Measurements from ENCODE around the gene GPR63. TPM values are rescaled to one million over a fixed set of nuclear protein-coding genes. Genes with fewer than 3 reads are reported as not detected.

The GPR63 gene
- polyA plus RNA-seq, 1 experiment, result 1.6 TPM

- ChIA-PET CTCF (no interaction called here), POLR2A (no interaction called here)
- TF ChIP-seq, protein P1, sequence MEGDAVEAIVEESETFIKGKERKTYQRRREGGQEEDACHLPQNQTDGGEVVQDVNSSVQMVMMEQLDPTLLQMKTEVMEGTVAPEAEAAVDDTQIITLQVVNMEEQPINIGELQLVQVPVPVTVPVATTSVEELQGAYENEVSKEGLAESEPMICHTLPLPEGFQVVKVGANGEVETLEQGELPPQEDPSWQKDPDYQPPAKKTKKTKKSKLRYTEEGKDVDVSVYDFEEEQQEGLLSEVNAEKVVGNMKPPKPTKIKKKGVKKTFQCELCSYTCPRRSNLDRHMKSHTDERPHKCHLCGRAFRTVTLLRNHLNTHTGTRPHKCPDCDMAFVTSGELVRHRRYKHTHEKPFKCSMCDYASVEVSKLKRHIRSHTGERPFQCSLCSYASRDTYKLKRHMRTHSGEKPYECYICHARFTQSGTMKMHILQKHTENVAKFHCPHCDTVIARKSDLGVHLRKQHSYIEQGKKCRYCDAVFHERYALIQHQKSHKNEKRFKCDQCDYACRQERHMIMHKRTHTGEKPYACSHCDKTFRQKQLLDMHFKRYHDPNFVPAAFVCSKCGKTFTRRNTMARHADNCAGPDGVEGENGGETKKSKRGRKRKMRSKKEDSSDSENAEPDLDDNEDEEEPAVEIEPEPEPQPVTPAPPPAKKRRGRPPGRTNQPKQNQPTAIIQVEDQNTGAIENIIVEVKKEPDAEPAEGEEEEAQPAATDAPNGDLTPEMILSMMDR (IDR thresholded peaks at IDR 0.05; ENCODE audit: low read depth, low read length), result no peak
- Histone ChIP-seq H3K4me3 (ENCODE audit: low read depth, low read length) (no peak overlapping the region), H3K9me3 (ENCODE audit: control insufficient read depth, insufficient read depth, low read length) (no peaks in the 10 kb centered on the region), H3K27me3 (ENCODE audit: control insufficient read depth, insufficient read depth, low read length) (peaks cover 9% of the 10 kb centered on the region), H3K27ac (ENCODE audit: low read depth, low read length) (no peak overlapping the region)
- DNase-seq (ENCODE audit: low read depth, low spot score), result no peak
These were observed 7.3 kb upstream of the GPR63 start for GRCh38 chr6:96844530-96844929.

DNA sequence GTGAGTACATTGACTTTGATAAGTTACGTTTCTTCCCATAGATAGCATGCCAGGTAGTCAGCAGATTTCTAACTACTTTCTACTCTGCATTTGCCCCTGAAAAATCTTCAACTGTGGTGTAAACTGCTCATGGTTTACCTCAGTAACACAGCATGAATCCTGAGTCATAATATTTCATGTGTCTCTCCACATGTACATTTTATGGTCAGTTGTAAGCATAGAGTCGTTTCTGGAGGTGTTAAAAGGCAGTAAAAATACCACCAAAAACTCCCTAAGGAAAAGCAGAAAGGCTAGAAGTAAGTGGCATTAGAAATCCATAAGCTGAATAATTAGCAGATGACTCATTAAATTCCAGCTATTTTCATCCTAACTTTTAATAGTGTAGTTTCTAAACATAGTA is 4.1 kb upstream of the GPR63 start:
- Histone ChIP-seq H3K9me3 (ENCODE audit: control insufficient read depth, insufficient read depth, low read length) (peaks cover 2% of the 10 kb centered on the region; the same call in 1 of the 2 replicates), H3K27ac (ENCODE audit: low read depth, low read length) (no peak overlapping the region), H3K4me3 (ENCODE audit: low read depth, low read length) (no peak overlapping the region), H3K27me3 (ENCODE audit: control insufficient read depth, insufficient read depth, low read length) (peaks cover 9% of the 10 kb centered on the region)
- TF ChIP-seq, protein P1 (IDR thresholded peaks at IDR 0.05; ENCODE audit: low read depth, low read length), result no peak
- DNase-seq (ENCODE audit: low read depth, low spot score), result no peak
- POLR2A ChIA-PET, result no interaction called here
- CTCF ChIA-PET, result interaction anchor here (0.7 kb wide), 1 partner anchor 63 kb away, joined by 3 read pairs; no protein-coding TSS in a partner anchor

GRCh38 chr6:96836631-96837080 is 621 bp downstream of the GPR63 start:
- peaks cover 2% of the 10 kb centered on the region; the same call in 1 of the 2 replicates for H3K9me3 ChIP-seq (ENCODE audit: control insufficient read depth, insufficient read depth, low read length)
- no peak overlapping the region for H3K27ac ChIP-seq (ENCODE audit: low read depth, low read length)
- TF ChIP-seq, protein P1 (IDR thresholded peaks at IDR 0.05; ENCODE audit: low read depth, low read length), result no peak
- peaks cover 9% of the 10 kb centered on the region for H3K27me3 ChIP-seq (ENCODE audit: control insufficient read depth, insufficient read depth, low read length)
- ChIA-PET POLR2A (interaction anchor here (0.7 kb wide), 1 partner anchor 178 kb away, joined by 3 read pairs; no protein-coding TSS in a partner anchor), CTCF (interaction anchor here (0.6 to 4.0 kb wide), 6 partner anchors 57 to 302 kb away, joined by 3 to 22 read pairs (median 3); partner anchors contain the start of gene NDUFAF4)
- H3K4me3 ChIP-seq (ENCODE audit: low read depth, low read length), result peak overlapping the region; percentile 78
- DNase-seq (ENCODE audit: low read depth, low spot score), result no peak

DNA sequence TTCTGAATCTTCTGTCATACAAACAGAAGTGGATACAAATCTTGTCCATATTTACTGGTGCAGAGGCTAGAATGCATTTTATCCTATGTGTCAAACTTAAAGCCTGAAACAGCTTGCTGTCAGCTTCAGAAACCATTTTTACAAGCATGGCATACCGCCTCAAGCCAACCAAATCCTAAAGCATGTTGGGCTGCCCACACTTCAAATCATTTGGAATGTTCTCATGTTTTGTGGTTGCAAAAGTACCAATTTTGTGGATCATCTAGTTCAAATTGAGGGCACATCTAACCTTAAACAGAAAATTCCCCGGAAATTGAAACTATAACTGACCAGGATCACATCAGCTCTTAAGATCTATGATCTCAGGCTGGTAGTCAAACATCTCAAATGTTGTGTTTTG is 3.2 kb downstream of the GPR63 start:
- POLR2A ChIA-PET, result no interaction called here
- DNase-seq (ENCODE audit: low read depth, low spot score), result no peak
- H3K27me3 ChIP-seq (ENCODE audit: control insufficient read depth, insufficient read depth, low read length), result peaks cover 6% of the 10 kb centered on the region
- no peak overlapping the region for H3K27ac ChIP-seq (ENCODE audit: low read depth, low read length)
- TF ChIP-seq, protein P1 (IDR thresholded peaks at IDR 0.05; ENCODE audit: low read depth, low read length), result no peak
- CTCF ChIA-PET, result interaction anchor here (0.6 to 4.0 kb wide), 2 partner anchors 65 to 227 kb away, joined by 3 to 22 read pairs; partner anchors contain the start of gene NDUFAF4
- H3K4me3 ChIP-seq (ENCODE audit: low read depth, low read length), result no peak overlapping the region
- peaks cover 2% of the 10 kb centered on the region; the same call in 1 of the 2 replicates for H3K9me3 ChIP-seq (ENCODE audit: control insufficient read depth, insufficient read depth, low read length)

GRCh38 chr6:96832780-96833179 is 4.5 kb downstream of the GPR63 start:
- no peaks in the 10 kb centered on the region for H3K27me3 ChIP-seq (ENCODE audit: control insufficient read depth, insufficient read depth, low read length)
- H3K4me3 ChIP-seq (ENCODE audit: low read depth, low read length), result no peak overlapping the region
- H3K27ac ChIP-seq (ENCODE audit: low read depth, low read length), result no peak overlapping the region
- TF ChIP-seq, protein P1 (IDR thresholded peaks at IDR 0.05; ENCODE audit: low read depth, low read length), result no peak
- CTCF ChIA-PET, result interaction anchor here (4.0 kb wide), 1 partner anchor 66 kb away, joined by 22 read pairs; the partner anchor contains the start of gene NDUFAF4
- peaks cover 2% of the 10 kb centered on the region; the same call in 1 of the 2 replicates for H3K9me3 ChIP-seq (ENCODE audit: control insufficient read depth, insufficient read depth, low read length)
- POLR2A ChIA-PET, result no interaction called here
- DNase-seq (ENCODE audit: low read depth, low spot score), result no peak
